Parathyroid adenoma (tissue), 2 donors: Measurements from ENCODE around the gene EEF2KMT.

Experiments
- H2AFZ ChIP-seq: fragments of 300-600 bp; sonication (generic); one replicate; pipeline ENCODE4 v1.7.0; 2017; ENCODE audit warnings: antibody characterized with exemption, mild to moderate bottlenecking
- H3K27ac ChIP-seq: fragments of 300-600 bp; sonication (generic); one replicate; pipeline ENCODE4 v1.7.0; 2017
- H3K27me3 ChIP-seq: fragments of 300-600 bp; sonication (generic); one replicate; pipeline ENCODE4 v1.7.0; 2017; ENCODE audit warnings: low read length; ENCODE audit not compliant: control insufficient read depth, insufficient read depth
- H3K36me3 ChIP-seq: fragments of 300-600 bp; sonication (generic); one replicate; pipeline ENCODE4 v1.7.0; 2017; ENCODE audit warnings: low read length; ENCODE audit not compliant: control insufficient read depth, insufficient read depth
- H3K4me1 ChIP-seq: fragments of 300-600 bp; sonication (generic); one replicate; pipeline ENCODE4 v1.7.0; 2017; ENCODE audit warnings: control low read depth
- H3K4me2 ChIP-seq: fragments of 300-600 bp; sonication (generic); one replicate; pipeline ENCODE4 v1.7.0; 2017; ENCODE audit warnings: low read length
- H3K4me3 ChIP-seq: fragments of 300-600 bp; sonication (generic); one replicate; pipeline ENCODE4 v1.7.0; 2017; ENCODE audit warnings: low read depth, low read length
- H3K79me2 ChIP-seq: fragments of 300-600 bp; sonication (generic); one replicate; pipeline ENCODE4 v1.7.0; 2017; ENCODE audit warnings: control low read depth
- H3K9ac ChIP-seq: fragments of 300-600 bp; sonication (generic); one replicate; pipeline ENCODE4 v1.7.0; 2017; ENCODE audit warnings: mild to moderate bottlenecking
- H3K9me3 ChIP-seq: fragments of 300-600 bp; sonication (generic); one replicate; pipeline ENCODE4 v1.7.0; 2017; ENCODE audit warnings: low read length; ENCODE audit not compliant: control insufficient read depth
- CTCF ChIP-seq: fragments of 300-600 bp; sonication (generic); IDR thresholded peaks from one replicate; pipeline ENCODE4 v1.7.0; 2017; ENCODE audit warnings: antibody characterized with exemption, mild to moderate bottlenecking
- donor health status: primary hyperparathyroidism.

EEF2KMT gene

DNA sequence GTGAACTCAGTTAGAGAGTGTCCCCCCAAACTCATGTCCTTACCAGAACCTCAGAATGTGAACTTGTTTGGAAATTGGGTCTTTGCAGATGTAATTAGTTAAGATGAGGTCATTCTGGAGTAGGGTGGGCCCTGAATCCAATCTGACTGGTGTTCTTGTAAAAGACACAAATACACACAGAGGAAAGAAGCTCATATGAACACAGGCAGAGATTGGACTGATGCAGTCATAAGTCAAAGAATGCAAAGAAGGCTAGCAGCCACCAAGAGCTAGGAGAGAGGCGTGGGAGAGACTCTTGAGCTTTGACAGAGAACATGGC lies 61.7 kb downstream of the EEF2KMT start:
- H3K9me3 ChIP-seq = no peaks in the 10 kb centered on the region
- no peaks in the 10 kb centered on the region for H3K36me3 ChIP-seq
- H3K27ac ChIP-seq = no peak overlapping the region
- no peaks in the 10 kb centered on the region for H3K79me2 ChIP-seq
- no peak for TF ChIP-seq CTCF
- peaks cover 11% of the 10 kb centered on the region for H3K4me1 ChIP-seq
- no peak overlapping the region for H2AFZ ChIP-seq
- no peak overlapping the region for H3K4me2 ChIP-seq
- no peak overlapping the region for H3K9ac ChIP-seq
- H3K4me3 ChIP-seq = no peak overlapping the region
- no peaks in the 10 kb centered on the region for H3K27me3 ChIP-seq
